Fibroblast of pulmonary artery (primary cell): ENCODE results near the gene FAM221B.

Experiments used
- DNase-seq: peaks from one replicate; pipeline ENCODE4 v3.0.0-alpha.2; 2010; ENCODE audit warnings: low read depth
- H3K4me3 ChIP-seq: replicated peaks from 2 replicates; pipeline ENCODE4 v1.5.1; 2011; ENCODE audit warnings: low read depth, mild to moderate bottlenecking, control low read depth, low read length, moderate library complexity
- CTCF ChIP-seq: IDR thresholded peaks from 2 replicates; pipeline ENCODE4 v1.5.1; 2011; ENCODE audit warnings: mild to moderate bottlenecking, control low read depth, low read length, inconsistent platforms; ENCODE audit errors: missing control alignments

Gene FAM221B

GRCh38 chr9:35792024-35792813 lies 36.3 kb downstream of the FAM221B start:
- H3K4me3 ChIP-seq: peak overlapping the region; percentile 57
- TF ChIP-seq CTCF: no peak
- DNase-seq: no peak

GRCh38 chr9:35791297-35791921 lies 37.1 kb downstream of the FAM221B start, which contains the start of gene NPR2:
TSS of gene NPR2 (plus strand) at chr9:35791591. CDS start at chr9:35792409, 818 bp downstream.
- H3K4me3 ChIP-seq: peak within 1 kb of the TSS; percentile 57
- DNase-seq: peak; percentile 30
- TF ChIP-seq CTCF: no peak

- TF ChIP-seq CTCF: peak; percentile 92
- H3K4me3 ChIP-seq: no peak overlapping the region
- peak; percentile 93 for DNase-seq
These were observed 37.9 kb downstream of the FAM221B start for GRCh38 chr9:35790385-35791296.

GRCh38 chr9:35790025-35790384 lies 38.5 kb downstream of the FAM221B start:
- DNase-seq: no peak
- H3K4me3 ChIP-seq: no peak overlapping the region
- TF ChIP-seq CTCF: no peak

- no peak for DNase-seq
- no peak overlapping the region for H3K4me3 ChIP-seq
- TF ChIP-seq CTCF: no peak
These were observed 39.0 kb downstream of the FAM221B start for GRCh38 chr9:35789541-35789940.

- H3K4me3 ChIP-seq: no peak overlapping the region
- TF ChIP-seq CTCF: no peak
- no peak for DNase-seq
These were observed 45.1 kb downstream of the FAM221B start for GRCh38 chr9:35783418-35783817.
